Neural cell (in vitro differentiated cells): ENCODE measurements around the gene MC1R. TPM values are rescaled to one million over a fixed set of nuclear protein-coding genes. Genes with fewer than 3 reads are reported as not detected.

Source experiments
- H2AFZ ChIP-seq: fragments of 200-600, 300-800 bp; sonication (generic), shearing (Covaris generic); 2 replicates; pipeline ENCODE4 v1.6.0; 2014; ENCODE audit warnings: low read depth, mild to moderate bottlenecking, antibody characterized with exemption, low read length, moderate library complexity
- H3F3A ChIP-seq: fragments of 200-600 bp; shearing (Covaris generic); 2 replicates; pipeline ENCODE4 v1.6.1; 2016; ENCODE audit warnings: mild to moderate bottlenecking, moderate library complexity, mixed read lengths, antibody characterized with exemption, low read length; ENCODE audit not compliant: insufficient read depth, poor library complexity, severe bottlenecking
- H3K27ac ChIP-seq: fragments of 200-600, 300-800 bp; sonication (generic), shearing (Covaris generic); 2 replicates; pipeline ENCODE4 v1.5.1; 2014; ENCODE audit warnings: mild to moderate bottlenecking, low read length, moderate library complexity
- H3K27me3 ChIP-seq: fragments of 300-800, 200-600 bp; sonication (generic), shearing (Covaris generic); 2 replicates; pipeline ENCODE4 v1.6.0; 2014; ENCODE audit warnings: mild to moderate bottlenecking, low read depth, low read length, moderate library complexity; ENCODE audit not compliant: insufficient read depth
- H3K36me3 ChIP-seq: fragments of 300-800, 200-600 bp; sonication (generic), shearing (Covaris generic); 2 replicates; pipeline ENCODE4 v1.5.1; 2014; ENCODE audit warnings: mild to moderate bottlenecking, antibody characterized with exemption, low read length, moderate library complexity; ENCODE audit not compliant: insufficient read depth
- H3K4me2 ChIP-seq: fragments of 300-800, 200-600 bp; sonication (generic), shearing (Covaris generic); 2 replicates; pipeline ENCODE4 v1.6.0; 2014; ENCODE audit warnings: mild to moderate bottlenecking, low read length
- H3K4me3 ChIP-seq: fragments of 300-800, 200-600 bp; sonication (generic), shearing (Covaris generic); 2 replicates; pipeline ENCODE4 v1.5.1; 2014; ENCODE audit warnings: mild to moderate bottlenecking, low read length, moderate library complexity
- H3K79me2 ChIP-seq: fragments of 200-600 bp; shearing (Covaris generic); replicated peaks from 2 replicates; pipeline ENCODE4 v1.6.0; 2014; ENCODE audit warnings: mild to moderate bottlenecking, low read length, moderate library complexity; ENCODE audit not compliant: insufficient read depth
- H3K9ac ChIP-seq: fragments of 300-800, 200-600 bp; sonication (generic), shearing (Covaris generic); 2 replicates; pipeline ENCODE4 v1.6.1; 2016; ENCODE audit warnings: mild to moderate bottlenecking, low read length, mixed read lengths
- H3K9me2 ChIP-seq: fragments of 200-600 bp; shearing (Covaris generic); 2 replicates; pipeline ENCODE4 v1.6.1; 2016; ENCODE audit warnings: mild to moderate bottlenecking, low read length, mixed read lengths; ENCODE audit not compliant: insufficient read depth
- H3K9me3 ChIP-seq: fragments of 200-600, 300-800 bp; sonication (generic), shearing (Covaris generic); 2 replicates; pipeline ENCODE4 v1.6.1; 2016; ENCODE audit warnings: mild to moderate bottlenecking, mixed run types, low read length, moderate library complexity, mixed read lengths
- H4K20me1 ChIP-seq: fragments of 200-600 bp; shearing (Covaris generic); 2 replicates; pipeline ENCODE4 v1.6.1; 2016; ENCODE audit warnings: mild to moderate bottlenecking, mixed run types; ENCODE audit not compliant: insufficient read depth
- CTCF ChIP-seq: fragments of 450-650 bp; IDR thresholded peaks from 2 replicates; pipeline ENCODE4 v1.5.1; 2014; ENCODE audit warnings: antibody characterized with exemption, mild to moderate bottlenecking, moderate library complexity; ENCODE audit not compliant: poor library complexity, severe bottlenecking
- EP300 ChIP-seq: fragments of 450-650 bp; conservative IDR thresholded peaks from 2 replicates; pipeline ENCODE4 v1.6.1; 2014; ENCODE audit warnings: antibody characterized with exemption, mild to moderate bottlenecking, moderate library complexity; ENCODE audit not compliant: poor library complexity, severe bottlenecking
- EZH2 ChIP-seq: fragments of 200-600, 300-800 bp; shearing (Covaris generic), sonication (generic); IDR thresholded peaks from 2 replicates; pipeline ENCODE4 v1.6.1; 2014; ENCODE audit warnings: antibody characterized with exemption, low read length, borderline replicate concordance, mild to moderate bottlenecking; ENCODE audit not compliant: insufficient read depth, poor library complexity, severe bottlenecking
- MXI1 ChIP-seq: fragments of 450-650 bp; conservative IDR thresholded peaks from 2 replicates; pipeline ENCODE4 v1.6.1; 2014; ENCODE audit warnings: antibody characterized with exemption, mild to moderate bottlenecking; ENCODE audit not compliant: poor library complexity, severe bottlenecking
- POLR2AphosphoS5 ChIP-seq: IDR thresholded peaks from 2 replicates; pipeline ENCODE4 v1.6.1; 2012
- RAD21 ChIP-seq: fragments of 450-650 bp; conservative IDR thresholded peaks from 2 replicates; pipeline ENCODE4 v1.6.1; 2014; ENCODE audit warnings: antibody characterized with exemption, mild to moderate bottlenecking, moderate library complexity
- REST ChIP-seq: IDR thresholded peaks from 2 replicates; pipeline ENCODE4 v1.6.1; 2012; ENCODE audit warnings: borderline replicate concordance
- SMC3 ChIP-seq: fragments of 450-650 bp; conservative IDR thresholded peaks from 2 replicates; pipeline ENCODE4 v1.6.1; 2014; ENCODE audit warnings: antibody characterized with exemption, mild to moderate bottlenecking, moderate library complexity; ENCODE audit not compliant: poor library complexity
- TAF1 ChIP-seq: IDR thresholded peaks from 2 replicates; pipeline ENCODE4 v1.6.1; 2012; ENCODE audit warnings: low read depth
- polyA plus RNA-seq: library from polyadenylated mRNA; depleted of rRNA; stranded (reverse); fragments of >200 nt; gene quantifications from 2 replicates; pipeline ENCODE4 v1.2.3, GENCODE V29; 2014

MC1R gene
- polyA plus RNA-seq, 1 donor from 2014 or later = 21.3 TPM

- no peaks in the 10 kb centered on the region for H3K27me3 ChIP-seq
- no peaks in the 10 kb centered on the region for H4K20me1 ChIP-seq
- TF ChIP-seq REST = no peak
- no peak for TF ChIP-seq CTCF
- TF ChIP-seq TAF1 = no peak
- no peak for TF ChIP-seq EP300
- H2AFZ ChIP-seq = no peak overlapping the region
- no peak overlapping the region for H3K27ac ChIP-seq
- no peak overlapping the region for H3K9ac ChIP-seq
- H3K9me3 ChIP-seq = no peaks in the 10 kb centered on the region
- no peaks in the 10 kb centered on the region for H3K9me2 ChIP-seq
- no peaks in the 10 kb centered on the region for H3F3A ChIP-seq
- H3K36me3 ChIP-seq = peaks cover 5% of the 10 kb centered on the region
- H3K79me2 ChIP-seq = no peaks in the 10 kb centered on the region
- H3K4me2 ChIP-seq = no peak overlapping the region
- H3K4me3 ChIP-seq = no peak overlapping the region
Observed at GRCh38 chr16:89892055-89892630, 26.5 kb upstream of the MC1R start.

GRCh38 chr16:89892635-89893034, 26.0 kb upstream of the MC1R start:
- Histone ChIP-seq H3K36me3 (peaks cover 5% of the 10 kb centered on the region), H3K9ac (no peak overlapping the region)

More at GRCh38 chr16:89892635-89893034, 26.0 kb upstream of the MC1R start:
- Histone ChIP-seq H3K9me3 (no peaks in the 10 kb centered on the region), H3K27ac (no peak overlapping the region), H4K20me1 (no peaks in the 10 kb centered on the region), H3K4me2 (no peak overlapping the region), H3K4me3 (no peak overlapping the region), H3F3A (no peaks in the 10 kb centered on the region), H3K79me2 (no peaks in the 10 kb centered on the region), H3K9me2 (no peaks in the 10 kb centered on the region), H3K27me3 (no peaks in the 10 kb centered on the region), H2AFZ (no peak overlapping the region)
- no peak for TF ChIP-seq MXI1
- TF ChIP-seq POLR2AphosphoS5 = no peak
- no peak for TF ChIP-seq REST
- TF ChIP-seq RAD21 = no peak
- TF ChIP-seq EP300 = no peak
- TF ChIP-seq EZH2 = no peak
- no peak for TF ChIP-seq SMC3
- TF ChIP-seq CTCF = no peak
- no peak for TF ChIP-seq TAF1
